C4-2B (cell line): ENCODE results near the gene CDK14.
A peak's percentile ranks its signal among the peaks of the same experiment; 100 is the strongest.

Source experiments
- H3K27ac ChIP-seq: fragments of 450-650 bp; 2 replicates; pipeline ENCODE4 v1.5.1; 2017
- ZFX ChIP-seq: fragments of 450-650 bp; IDR thresholded peaks from 2 replicates; pipeline ENCODE4 v1.6.1; 2017
- TF ChIP-seq, protein P1 (sequence below): fragments of 450-650 bp; conservative IDR thresholded peaks from 2 replicates; pipeline ENCODE4 v1.5.1; 2017; ENCODE audit warnings: mild to moderate bottlenecking

Gene CDK14

DNA sequence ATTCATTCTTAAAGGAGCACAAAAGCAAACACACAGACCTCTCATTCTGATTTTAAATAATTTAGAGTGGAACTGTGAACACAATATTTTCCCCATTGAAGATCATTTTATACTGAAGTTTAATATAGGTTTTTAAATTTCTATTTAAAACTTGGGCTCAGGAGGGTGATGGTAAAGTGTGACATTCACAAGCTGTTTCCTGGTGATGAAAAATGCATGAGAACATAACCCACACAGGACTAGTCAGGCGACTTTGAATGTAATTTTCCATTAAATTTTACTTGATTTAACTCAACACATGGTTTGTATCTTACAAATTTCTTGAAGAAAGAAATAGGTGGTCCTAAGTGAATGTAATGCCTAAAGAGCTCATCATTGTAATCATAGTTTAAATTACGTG is 143.6 kb downstream of the CDK14 start:
- TF ChIP-seq, protein P1, sequence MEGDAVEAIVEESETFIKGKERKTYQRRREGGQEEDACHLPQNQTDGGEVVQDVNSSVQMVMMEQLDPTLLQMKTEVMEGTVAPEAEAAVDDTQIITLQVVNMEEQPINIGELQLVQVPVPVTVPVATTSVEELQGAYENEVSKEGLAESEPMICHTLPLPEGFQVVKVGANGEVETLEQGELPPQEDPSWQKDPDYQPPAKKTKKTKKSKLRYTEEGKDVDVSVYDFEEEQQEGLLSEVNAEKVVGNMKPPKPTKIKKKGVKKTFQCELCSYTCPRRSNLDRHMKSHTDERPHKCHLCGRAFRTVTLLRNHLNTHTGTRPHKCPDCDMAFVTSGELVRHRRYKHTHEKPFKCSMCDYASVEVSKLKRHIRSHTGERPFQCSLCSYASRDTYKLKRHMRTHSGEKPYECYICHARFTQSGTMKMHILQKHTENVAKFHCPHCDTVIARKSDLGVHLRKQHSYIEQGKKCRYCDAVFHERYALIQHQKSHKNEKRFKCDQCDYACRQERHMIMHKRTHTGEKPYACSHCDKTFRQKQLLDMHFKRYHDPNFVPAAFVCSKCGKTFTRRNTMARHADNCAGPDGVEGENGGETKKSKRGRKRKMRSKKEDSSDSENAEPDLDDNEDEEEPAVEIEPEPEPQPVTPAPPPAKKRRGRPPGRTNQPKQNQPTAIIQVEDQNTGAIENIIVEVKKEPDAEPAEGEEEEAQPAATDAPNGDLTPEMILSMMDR = no peak
- no peak for TF ChIP-seq ZFX
- no peak overlapping the region for H3K27ac ChIP-seq

DNA sequence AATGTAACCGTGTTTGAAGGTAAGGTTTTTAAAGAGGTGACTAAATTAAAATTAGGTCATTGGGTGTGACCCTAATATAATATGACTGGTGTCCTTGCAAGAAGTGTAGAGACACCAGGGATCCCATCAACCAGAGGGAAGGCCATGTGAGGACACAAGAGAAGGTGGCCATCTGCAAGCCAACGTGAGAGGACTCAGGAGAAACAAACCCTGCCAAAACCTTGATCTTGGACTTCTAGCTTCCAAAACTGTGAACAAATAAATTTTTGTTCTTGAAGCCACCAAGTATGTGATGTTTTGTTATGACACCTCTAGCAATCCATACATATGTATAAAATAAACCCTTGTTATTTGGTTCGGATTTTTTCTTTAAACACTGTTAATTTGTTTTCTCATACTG is 144.3 kb downstream of the CDK14 start:
- H3K27ac ChIP-seq = no peak overlapping the region
- no peak for TF ChIP-seq ZFX
- TF ChIP-seq, protein P1 = no peak

DNA sequence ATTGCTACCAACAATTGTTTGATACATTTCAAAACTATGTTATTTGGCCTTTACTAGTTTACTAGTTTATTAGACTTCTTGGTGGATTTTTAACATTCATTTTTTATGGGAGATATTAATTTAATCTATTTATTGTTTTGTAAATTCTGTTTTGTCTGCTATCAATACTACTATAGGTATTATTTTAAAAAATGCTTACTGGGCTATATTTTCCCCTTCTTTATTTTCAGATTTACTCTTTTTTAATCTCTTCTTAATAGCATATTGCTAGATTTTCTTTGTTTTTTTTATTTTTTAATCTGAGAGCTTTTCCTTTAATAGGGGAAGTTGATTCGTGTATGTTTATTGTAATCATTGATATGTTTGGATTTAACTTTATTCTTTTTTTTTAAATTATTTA is 147.5 kb downstream of the CDK14 start:
- TF ChIP-seq ZFX = no peak
- TF ChIP-seq, protein P1 = no peak
- no peak overlapping the region for H3K27ac ChIP-seq

DNA sequence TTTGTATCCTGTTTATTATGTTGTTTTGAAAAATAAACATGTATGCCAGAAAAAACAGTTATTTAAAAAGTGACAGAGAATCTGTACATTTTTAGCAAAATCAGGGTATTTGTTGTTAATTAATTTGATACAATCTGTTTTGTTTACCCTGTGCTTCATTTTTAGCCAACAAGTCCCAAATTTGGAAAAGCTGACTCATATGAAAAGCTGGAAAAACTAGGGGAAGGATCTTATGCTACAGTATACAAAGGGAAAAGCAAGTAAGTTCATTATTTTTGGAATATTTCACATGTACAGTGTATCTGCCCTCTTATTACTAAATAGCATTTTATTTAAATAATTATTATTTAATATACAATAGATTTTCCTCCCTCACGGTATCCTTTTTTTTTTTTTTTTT is 151.4 kb downstream of the CDK14 start:
- TF ChIP-seq, protein P1 = no peak
- TF ChIP-seq ZFX = no peak
- H3K27ac ChIP-seq = no peak overlapping the region

DNA sequence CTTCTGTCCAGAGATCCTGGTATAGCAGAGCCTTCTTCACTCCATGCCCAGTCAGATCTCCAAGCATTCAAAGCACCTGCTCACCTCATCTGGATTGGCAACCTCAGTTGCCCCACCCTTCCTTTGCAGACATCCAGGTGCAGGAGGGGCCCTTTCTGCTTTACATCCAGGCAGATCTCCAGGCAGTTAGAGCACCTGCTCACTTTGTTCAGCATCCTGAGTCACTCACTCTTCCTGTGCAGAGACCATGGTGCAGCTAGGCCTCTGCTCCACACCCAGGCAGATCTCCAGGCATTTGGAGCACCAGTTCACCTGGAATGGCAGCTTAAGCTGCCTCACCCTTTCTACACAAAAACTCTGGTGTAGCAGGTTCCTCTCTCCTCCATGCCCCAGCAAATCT is 153.1 kb downstream of the CDK14 start:
- TF ChIP-seq, protein P1 = no peak
- no peak for TF ChIP-seq ZFX
- H3K27ac ChIP-seq = no peak overlapping the region; the same call in 1 of the 2 replicates

DNA sequence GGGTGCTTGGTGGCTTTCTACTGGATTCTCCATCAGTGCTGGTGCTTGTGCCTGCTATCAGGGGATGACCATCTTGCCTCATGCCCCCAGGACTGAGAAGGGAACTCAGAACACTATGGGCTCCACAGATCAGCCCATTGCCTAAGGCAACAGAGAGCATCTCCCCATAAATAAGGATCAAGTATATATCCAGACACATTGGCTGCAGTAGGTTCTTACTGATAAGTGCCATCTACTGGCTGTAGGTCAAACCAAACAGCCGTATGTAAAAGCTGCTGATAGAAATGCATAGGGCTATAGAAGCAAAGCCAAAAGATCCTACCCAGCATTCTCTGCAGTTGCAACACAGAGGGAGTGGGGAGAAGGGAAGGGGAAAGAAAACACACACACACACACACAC is 153.7 kb downstream of the CDK14 start:
- TF ChIP-seq, protein P1 = peak; percentile 43
- TF ChIP-seq ZFX = no peak
- no peak overlapping the region; the same call in 1 of the 2 replicates for H3K27ac ChIP-seq

DNA sequence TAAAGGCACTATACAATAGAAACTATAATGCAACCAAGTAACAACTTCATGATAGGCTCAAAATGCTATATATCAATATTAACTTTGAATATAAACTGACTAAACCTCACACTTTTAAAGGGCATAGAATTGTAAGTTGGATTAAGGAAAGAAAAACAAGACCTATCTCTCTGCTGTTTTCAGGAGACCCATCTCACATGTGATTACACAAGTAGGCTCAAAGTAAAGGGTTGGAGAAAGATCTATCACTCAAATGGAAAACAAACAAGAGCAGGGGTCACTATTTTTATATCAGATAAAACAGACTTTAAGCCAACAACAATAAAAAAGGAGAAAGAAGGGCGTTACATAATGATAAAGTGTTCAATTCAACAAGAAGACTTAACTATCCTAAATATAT is 155.5 kb downstream of the CDK14 start:
- H3K27ac ChIP-seq = no peak overlapping the region

More for the DNA sequence above, 155.5 kb downstream of the CDK14 start:
- TF ChIP-seq, protein P1 = no peak
- no peak for TF ChIP-seq ZFX
